Effector memory CD4-positive, alpha-beta T cell (primary cell): Measurements from ENCODE around the gene CLEC2L.

Experiments used
- DNase-seq, 3 donors: peaks; one replicate each; pipeline ENCODE4 v3.0.0-alpha.2; 2020
- H3K27ac ChIP-seq: 2 replicates; pipeline ENCODE4 v1.7.0; 2013; ENCODE audit warnings: mild to moderate bottlenecking, low read length, moderate library complexity; ENCODE audit not compliant: insufficient read depth, poor library complexity, severe bottlenecking
- H3K27me3 ChIP-seq: replicated peaks from 2 replicates; pipeline ENCODE4 v1.7.0; 2013; ENCODE audit warnings: mild to moderate bottlenecking, low read length; ENCODE audit not compliant: insufficient read depth, control insufficient read depth, poor library complexity, severe bottlenecking
- H3K36me3 ChIP-seq: 2 replicates; pipeline ENCODE4 v1.7.0; 2013; ENCODE audit warnings: mild to moderate bottlenecking, low read length, moderate library complexity; ENCODE audit not compliant: control insufficient read depth, insufficient read depth
- H3K4me1 ChIP-seq: 2 replicates; pipeline ENCODE4 v1.7.0; 2013; ENCODE audit warnings: low read length, mild to moderate bottlenecking; ENCODE audit not compliant: control insufficient read depth, insufficient read depth, poor library complexity, severe bottlenecking
- H3K4me3 ChIP-seq: 2 replicates; pipeline ENCODE4 v1.7.0; 2013; ENCODE audit warnings: low read length, low read depth, mild to moderate bottlenecking; ENCODE audit not compliant: insufficient read depth, poor library complexity, severe bottlenecking
- H3K9me3 ChIP-seq: 2 replicates; pipeline ENCODE4 v1.7.0; 2013; ENCODE audit warnings: mild to moderate bottlenecking, low read length, moderate library complexity; ENCODE audit not compliant: control insufficient read depth

CLEC2L gene

GRCh38 chr7:139490130-139490529 lies 33.4 kb upstream of the CLEC2L start:
- DNase-seq = no peak
- H3K36me3 ChIP-seq = no peaks in the 10 kb centered on the region
- no peaks in the 10 kb centered on the region for H3K27me3 ChIP-seq

GRCh38 chr7:139492293-139492692 lies 31.2 kb upstream of the CLEC2L start:
- no peak for DNase-seq
- Histone ChIP-seq H3K27me3 (no peaks in the 10 kb centered on the region), H3K4me1 (no peaks in the 10 kb centered on the region), H3K9me3 (no peaks in the 10 kb centered on the region), H3K36me3 (no peaks in the 10 kb centered on the region), H3K4me3 (no peak overlapping the region), H3K27ac (no peak overlapping the region)

More at GRCh38 chr7:139490130-139490529, 33.4 kb upstream of the CLEC2L start:
- H3K9me3 ChIP-seq = no peaks in the 10 kb centered on the region
- no peak overlapping the region for H3K27ac ChIP-seq
- H3K4me3 ChIP-seq = no peak overlapping the region
- no peaks in the 10 kb centered on the region for H3K4me1 ChIP-seq

GRCh38 chr7:139494835-139495579 lies 28.5 kb upstream of the CLEC2L start:
- Histone ChIP-seq H3K27me3 (no peaks in the 10 kb centered on the region), H3K4me1 (no peaks in the 10 kb centered on the region), H3K27ac (no peak overlapping the region), H3K4me3 (no peak overlapping the region), H3K9me3 (no peaks in the 10 kb centered on the region), H3K36me3 (no peaks in the 10 kb centered on the region)
- no peak for DNase-seq

- DNase-seq = no peak
- Histone ChIP-seq H3K4me3 (no peak overlapping the region), H3K27me3 (no peaks in the 10 kb centered on the region), H3K36me3 (no peaks in the 10 kb centered on the region), H3K27ac (no peak overlapping the region), H3K4me1 (no peaks in the 10 kb centered on the region), H3K9me3 (no peaks in the 10 kb centered on the region)
These were observed 27.8 kb upstream of the CLEC2L start for GRCh38 chr7:139495580-139496125.

- no peak for DNase-seq
- Histone ChIP-seq H3K27ac (no peak overlapping the region), H3K36me3 (no peaks in the 10 kb centered on the region), H3K9me3 (no peaks in the 10 kb centered on the region), H3K4me3 (no peak overlapping the region), H3K27me3 (no peaks in the 10 kb centered on the region), H3K4me1 (no peaks in the 10 kb centered on the region)
These were observed 27.0 kb upstream of the CLEC2L start for GRCh38 chr7:139496528-139496927.

- H3K4me3 ChIP-seq = no peak overlapping the region
- no peak overlapping the region for H3K27ac ChIP-seq
- H3K4me1 ChIP-seq = no peaks in the 10 kb centered on the region
- H3K9me3 ChIP-seq = no peaks in the 10 kb centered on the region
- H3K27me3 ChIP-seq = no peaks in the 10 kb centered on the region
- DNase-seq = no peak
- H3K36me3 ChIP-seq = no peaks in the 10 kb centered on the region
These were observed 22.7 kb upstream of the CLEC2L start for GRCh38 chr7:139500770-139501138.

GRCh38 chr7:139502226-139502625 lies 21.3 kb upstream of the CLEC2L start:
- Histone ChIP-seq H3K4me3 (no peak overlapping the region), H3K4me1 (no peaks in the 10 kb centered on the region), H3K9me3 (no peaks in the 10 kb centered on the region), H3K36me3 (no peaks in the 10 kb centered on the region), H3K27me3 (no peaks in the 10 kb centered on the region), H3K27ac (no peak overlapping the region)
- no peak for DNase-seq

- Histone ChIP-seq H3K4me3 (no peak overlapping the region), H3K27me3 (no peaks in the 10 kb centered on the region), H3K27ac (no peak overlapping the region), H3K36me3 (no peaks in the 10 kb centered on the region), H3K4me1 (no peaks in the 10 kb centered on the region), H3K9me3 (no peaks in the 10 kb centered on the region)
- DNase-seq = no peak
These were observed 17.9 kb upstream of the CLEC2L start for GRCh38 chr7:139505563-139505962.

- H3K27me3 ChIP-seq = no peaks in the 10 kb centered on the region
- no peak for DNase-seq
- no peaks in the 10 kb centered on the region for H3K9me3 ChIP-seq
- H3K36me3 ChIP-seq = no peaks in the 10 kb centered on the region
- no peaks in the 10 kb centered on the region for H3K4me1 ChIP-seq
- H3K27ac ChIP-seq = no peak overlapping the region
- no peak overlapping the region for H3K4me3 ChIP-seq
These were observed 13.9 kb upstream of the CLEC2L start for GRCh38 chr7:139509535-139509934.

- no peaks in the 10 kb centered on the region for H3K9me3 ChIP-seq
- no peak overlapping the region for H3K27ac ChIP-seq
- no peaks in the 10 kb centered on the region for H3K4me1 ChIP-seq
- DNase-seq = no peak
- no peak overlapping the region for H3K4me3 ChIP-seq
- H3K27me3 ChIP-seq = no peaks in the 10 kb centered on the region
- H3K36me3 ChIP-seq = no peaks in the 10 kb centered on the region
These were observed 12.2 kb upstream of the CLEC2L start for GRCh38 chr7:139511315-139511714.
